ENCODE measurements around the gene TBXA2R.

GRCh38 chr19:3642987-3643673, 36.5 kb upstream of the TBXA2R start:
- TF ChIP-seq, protein P1, sequence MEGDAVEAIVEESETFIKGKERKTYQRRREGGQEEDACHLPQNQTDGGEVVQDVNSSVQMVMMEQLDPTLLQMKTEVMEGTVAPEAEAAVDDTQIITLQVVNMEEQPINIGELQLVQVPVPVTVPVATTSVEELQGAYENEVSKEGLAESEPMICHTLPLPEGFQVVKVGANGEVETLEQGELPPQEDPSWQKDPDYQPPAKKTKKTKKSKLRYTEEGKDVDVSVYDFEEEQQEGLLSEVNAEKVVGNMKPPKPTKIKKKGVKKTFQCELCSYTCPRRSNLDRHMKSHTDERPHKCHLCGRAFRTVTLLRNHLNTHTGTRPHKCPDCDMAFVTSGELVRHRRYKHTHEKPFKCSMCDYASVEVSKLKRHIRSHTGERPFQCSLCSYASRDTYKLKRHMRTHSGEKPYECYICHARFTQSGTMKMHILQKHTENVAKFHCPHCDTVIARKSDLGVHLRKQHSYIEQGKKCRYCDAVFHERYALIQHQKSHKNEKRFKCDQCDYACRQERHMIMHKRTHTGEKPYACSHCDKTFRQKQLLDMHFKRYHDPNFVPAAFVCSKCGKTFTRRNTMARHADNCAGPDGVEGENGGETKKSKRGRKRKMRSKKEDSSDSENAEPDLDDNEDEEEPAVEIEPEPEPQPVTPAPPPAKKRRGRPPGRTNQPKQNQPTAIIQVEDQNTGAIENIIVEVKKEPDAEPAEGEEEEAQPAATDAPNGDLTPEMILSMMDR (IDR thresholded peaks at IDR 0.05), result no peak
- no peak for TF ChIP-seq EP300 (IDR thresholded peaks at IDR 0.05)

All from gastroesophageal sphincter (tissue), 3 donors.